Parathyroid adenoma (tissue), 2 donors: Measurements from ENCODE around the gene SLC22A16.

Experiments used
- H2AFZ ChIP-seq: fragments of 300-600 bp; sonication (generic); one replicate; pipeline ENCODE4 v1.7.0; 2017; ENCODE audit warnings: antibody characterized with exemption, mild to moderate bottlenecking
- H3K27ac ChIP-seq: fragments of 300-600 bp; sonication (generic); one replicate; pipeline ENCODE4 v1.7.0; 2017
- H3K27me3 ChIP-seq: fragments of 300-600 bp; sonication (generic); one replicate; pipeline ENCODE4 v1.7.0; 2017; ENCODE audit warnings: low read length; ENCODE audit not compliant: control insufficient read depth, insufficient read depth
- H3K36me3 ChIP-seq: fragments of 300-600 bp; sonication (generic); one replicate; pipeline ENCODE4 v1.7.0; 2017; ENCODE audit warnings: low read length; ENCODE audit not compliant: control insufficient read depth, insufficient read depth
- H3K4me1 ChIP-seq: fragments of 300-600 bp; sonication (generic); one replicate; pipeline ENCODE4 v1.7.0; 2017; ENCODE audit warnings: control low read depth
- H3K4me2 ChIP-seq: fragments of 300-600 bp; sonication (generic); one replicate; pipeline ENCODE4 v1.7.0; 2017; ENCODE audit warnings: low read length
- H3K4me3 ChIP-seq: fragments of 300-600 bp; sonication (generic); one replicate; pipeline ENCODE4 v1.7.0; 2017; ENCODE audit warnings: low read depth, low read length
- H3K79me2 ChIP-seq: fragments of 300-600 bp; sonication (generic); one replicate; pipeline ENCODE4 v1.7.0; 2017; ENCODE audit warnings: control low read depth
- H3K9ac ChIP-seq: fragments of 300-600 bp; sonication (generic); one replicate; pipeline ENCODE4 v1.7.0; 2017; ENCODE audit warnings: mild to moderate bottlenecking
- H3K9me3 ChIP-seq: fragments of 300-600 bp; sonication (generic); one replicate; pipeline ENCODE4 v1.7.0; 2017; ENCODE audit warnings: low read length; ENCODE audit not compliant: control insufficient read depth
- CTCF ChIP-seq: fragments of 300-600 bp; sonication (generic); IDR thresholded peaks from one replicate; pipeline ENCODE4 v1.7.0; 2017; ENCODE audit warnings: antibody characterized with exemption, mild to moderate bottlenecking
- donor health status: primary hyperparathyroidism.

SLC22A16 gene

GRCh38 chr6:110476046-110476849, at the start of gene SLC22A16:
SLC22A16 (minus strand) TSS chr6:110476613; CDS start chr6:110476574, 39 bp downstream.
- no peak within 1 kb of the TSS for H3K4me3 ChIP-seq
- no peaks in the 10 kb centered on the region for H3K9me3 ChIP-seq
- H3K27me3 ChIP-seq: no peaks in the 10 kb centered on the region
- no peak within 1 kb of the TSS for H3K27ac ChIP-seq
- no peak within 1 kb of the TSS for H2AFZ ChIP-seq
- no peaks in the 10 kb centered on the region for H3K79me2 ChIP-seq
- no peaks in the 10 kb centered on the region for H3K4me1 ChIP-seq
- no peak for TF ChIP-seq CTCF
- H3K9ac ChIP-seq: no peak within 1 kb of the TSS
- peak within 1 kb of the TSS; percentile 51 for H3K4me2 ChIP-seq
- H3K36me3 ChIP-seq: no peaks in the 10 kb centered on the region

GRCh38 chr6:110525001-110525400, 48.6 kb upstream of the SLC22A16 start:
- H3K27me3 ChIP-seq: no peaks in the 10 kb centered on the region

GRCh38 chr6:110524305-110524704, 47.9 kb upstream of the SLC22A16 start:
- Histone ChIP-seq H2AFZ (no peak overlapping the region), H3K27ac (no peak overlapping the region), H3K36me3 (no peaks in the 10 kb centered on the region), H3K4me3 (no peak overlapping the region), H3K79me2 (no peaks in the 10 kb centered on the region), H3K4me2 (no peak overlapping the region), H3K27me3 (no peaks in the 10 kb centered on the region), H3K9ac (no peak overlapping the region), H3K9me3 (no peaks in the 10 kb centered on the region), H3K4me1 (no peaks in the 10 kb centered on the region)
- no peak for TF ChIP-seq CTCF

More at GRCh38 chr6:110525001-110525400, 48.6 kb upstream of the SLC22A16 start:
- Histone ChIP-seq H3K4me2 (no peak overlapping the region), H3K79me2 (no peaks in the 10 kb centered on the region), H3K4me1 (no peaks in the 10 kb centered on the region), H3K36me3 (no peaks in the 10 kb centered on the region), H3K27ac (no peak overlapping the region), H3K4me3 (no peak overlapping the region), H3K9me3 (no peaks in the 10 kb centered on the region), H2AFZ (no peak overlapping the region), H3K9ac (no peak overlapping the region)
- no peak for TF ChIP-seq CTCF

GRCh38 chr6:110523451-110524021, 47.1 kb upstream of the SLC22A16 start:
- Histone ChIP-seq H3K27me3 (no peaks in the 10 kb centered on the region), H3K79me2 (no peaks in the 10 kb centered on the region), H2AFZ (no peak overlapping the region), H3K4me2 (no peak overlapping the region), H3K9me3 (no peaks in the 10 kb centered on the region), H3K4me3 (no peak overlapping the region), H3K4me1 (no peaks in the 10 kb centered on the region), H3K36me3 (no peaks in the 10 kb centered on the region), H3K27ac (no peak overlapping the region), H3K9ac (no peak overlapping the region)
- no peak for TF ChIP-seq CTCF
